Fibroblast of skin of back (primary cell): Measurements from ENCODE around the gene IRS1.

Experiments used
- DNase-seq: peaks from one replicate; pipeline ENCODE4 v3.0.0-alpha.2; 2013

Gene IRS1

GRCh38 chr2:226683944-226684562, 115.6 kb downstream of the IRS1 start:
- DNase-seq, result no peak

GRCh38 chr2:226683196-226683595, 116.4 kb downstream of the IRS1 start:
- peak; percentile 11 for DNase-seq
